Calu3 (cell line): ENCODE results near the gene GPRC5B. TPM values are rescaled to one million over a fixed set of nuclear protein-coding genes. Genes with fewer than 3 reads are reported as not detected.

Experiments used
- BruUV-seq: library from RNA; stranded (reverse); fragments of 400-500 nt; replicated peaks from 2 replicates; lab custom pipeline; 2021; lab: Mats Ljungman, UMichigan
- CTCF ChIA-PET: fragments of 300-600 bp; sonication (Branson Sonifier 250); formaldehyde crosslinking; loops from one replicate; lab custom pipeline; 2022; ENCODE audit warnings: antibody characterized with exemption; lab: Charles Lee
- DNase-seq: peaks from one replicate; pipeline ENCODE4 v3.0.0; 2022
- H3K27ac Mint-ChIP-seq: one replicate; pipeline ENCODE4 v1.8.0; 2022; ENCODE audit warnings: mixed read lengths; ENCODE audit not compliant: unreplicated experiment
- H3K27me3 Mint-ChIP-seq: one replicate; pipeline ENCODE4 v1.8.0; 2022; ENCODE audit warnings: mixed read lengths; ENCODE audit not compliant: unreplicated experiment
- H3K36me3 Mint-ChIP-seq: one replicate; pipeline ENCODE4 v1.8.0; 2022; ENCODE audit warnings: mild to moderate bottlenecking, moderate library complexity, mixed read lengths; ENCODE audit not compliant: insufficient read depth, unreplicated experiment
- H3K4me1 Mint-ChIP-seq: one replicate; pipeline ENCODE4 v1.8.0; 2022; ENCODE audit warnings: mild to moderate bottlenecking, low read depth, mixed read lengths; ENCODE audit not compliant: unreplicated experiment
- H3K4me3 Mint-ChIP-seq: one replicate; pipeline ENCODE4 v1.8.0; 2022; ENCODE audit warnings: mild to moderate bottlenecking, low read depth, moderate library complexity, mixed read lengths; ENCODE audit not compliant: unreplicated experiment
- H3K9me3 Mint-ChIP-seq: one replicate; pipeline ENCODE4 v1.8.0; 2022; ENCODE audit warnings: low read depth, mixed read lengths; ENCODE audit not compliant: unreplicated experiment
- intact Hi-C: fragments of 100-400 bp; cut with micrococcal nuclease; formaldehyde crosslinking; loops from one replicate; pipeline ENCODE4 v1.10.0; 2022; ENCODE audit not compliant: unreplicated experiment
- total RNA-seq: library from RNA; stranded (reverse); gene quantifications from 2 replicates; pipeline ENCODE4 v1.2.3, GENCODE V29; 2022
- TF ChIP-seq, protein P1 (sequence below): fragments of 200-600 bp; IDR thresholded peaks from one replicate; pipeline ENCODE4 v1.8.0; 2022; ENCODE audit warnings: antibody characterized with exemption; ENCODE audit not compliant: unreplicated experiment

GPRC5B gene
- total RNA-seq, 1 experiment from 2014 or later, result 294 TPM

- Mint-ChIP-seq H3K27me3 (no peaks in the 10 kb centered on the region), H3K27ac (no peak overlapping the region), H3K9me3 (no peaks in the 10 kb centered on the region), H3K4me3 (no peak overlapping the region), H3K4me1 (no peaks in the 10 kb centered on the region), H3K36me3 (no peaks in the 10 kb centered on the region)
- BruUV-seq, result no TSS peak
- intact Hi-C loops, result no loop called here
- no peak for DNase-seq
- CTCF ChIA-PET, result interaction anchor here (0.7 kb wide), 1 partner anchor 150 kb away, joined by 3 read pairs; no protein-coding TSS in a partner anchor
- TF ChIP-seq, protein P1, sequence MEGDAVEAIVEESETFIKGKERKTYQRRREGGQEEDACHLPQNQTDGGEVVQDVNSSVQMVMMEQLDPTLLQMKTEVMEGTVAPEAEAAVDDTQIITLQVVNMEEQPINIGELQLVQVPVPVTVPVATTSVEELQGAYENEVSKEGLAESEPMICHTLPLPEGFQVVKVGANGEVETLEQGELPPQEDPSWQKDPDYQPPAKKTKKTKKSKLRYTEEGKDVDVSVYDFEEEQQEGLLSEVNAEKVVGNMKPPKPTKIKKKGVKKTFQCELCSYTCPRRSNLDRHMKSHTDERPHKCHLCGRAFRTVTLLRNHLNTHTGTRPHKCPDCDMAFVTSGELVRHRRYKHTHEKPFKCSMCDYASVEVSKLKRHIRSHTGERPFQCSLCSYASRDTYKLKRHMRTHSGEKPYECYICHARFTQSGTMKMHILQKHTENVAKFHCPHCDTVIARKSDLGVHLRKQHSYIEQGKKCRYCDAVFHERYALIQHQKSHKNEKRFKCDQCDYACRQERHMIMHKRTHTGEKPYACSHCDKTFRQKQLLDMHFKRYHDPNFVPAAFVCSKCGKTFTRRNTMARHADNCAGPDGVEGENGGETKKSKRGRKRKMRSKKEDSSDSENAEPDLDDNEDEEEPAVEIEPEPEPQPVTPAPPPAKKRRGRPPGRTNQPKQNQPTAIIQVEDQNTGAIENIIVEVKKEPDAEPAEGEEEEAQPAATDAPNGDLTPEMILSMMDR, result no peak
These were observed 44.0 kb downstream of the GPRC5B start for GRCh38 chr16:19840524-19841110.

DNA sequence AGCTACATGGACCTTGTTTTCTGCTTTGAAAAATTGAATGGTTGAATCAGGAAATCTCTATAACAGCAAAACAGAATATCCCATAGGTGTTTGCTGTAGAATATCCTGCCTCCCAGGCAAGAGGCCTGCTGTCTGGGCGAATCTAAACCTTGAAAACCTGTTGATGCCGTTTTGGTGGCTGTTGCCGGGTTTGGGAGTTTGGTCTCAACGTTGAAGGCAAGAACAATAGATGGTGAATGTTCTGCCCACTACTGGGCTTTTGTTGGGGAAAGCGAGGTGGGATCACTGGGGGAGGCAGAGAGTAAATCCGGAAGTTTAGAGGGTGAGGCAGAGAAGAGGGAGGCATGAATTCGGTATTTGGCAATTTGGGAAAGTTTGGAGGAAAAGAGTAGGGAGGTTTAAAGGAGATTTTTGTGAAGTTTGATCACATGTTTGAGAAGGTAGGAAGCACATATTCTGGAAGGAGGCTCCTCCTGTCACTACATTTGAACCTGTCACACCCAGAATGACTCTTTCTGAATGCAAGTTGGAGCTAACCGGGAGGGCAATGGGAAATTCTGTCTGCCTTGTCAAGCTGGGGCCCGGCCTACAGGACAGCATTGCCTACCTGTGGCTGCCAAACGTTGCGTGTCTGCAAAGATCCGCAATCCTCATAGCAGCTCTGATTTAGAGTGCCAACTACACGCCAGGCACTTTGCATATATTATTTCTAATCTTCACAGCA is 46.5 kb downstream of the GPRC5B start:
- no peaks in the 10 kb centered on the region for H3K36me3 Mint-ChIP-seq
- intact Hi-C loops, result no loop called here
- CTCF ChIA-PET, result no interaction called here

DNA sequence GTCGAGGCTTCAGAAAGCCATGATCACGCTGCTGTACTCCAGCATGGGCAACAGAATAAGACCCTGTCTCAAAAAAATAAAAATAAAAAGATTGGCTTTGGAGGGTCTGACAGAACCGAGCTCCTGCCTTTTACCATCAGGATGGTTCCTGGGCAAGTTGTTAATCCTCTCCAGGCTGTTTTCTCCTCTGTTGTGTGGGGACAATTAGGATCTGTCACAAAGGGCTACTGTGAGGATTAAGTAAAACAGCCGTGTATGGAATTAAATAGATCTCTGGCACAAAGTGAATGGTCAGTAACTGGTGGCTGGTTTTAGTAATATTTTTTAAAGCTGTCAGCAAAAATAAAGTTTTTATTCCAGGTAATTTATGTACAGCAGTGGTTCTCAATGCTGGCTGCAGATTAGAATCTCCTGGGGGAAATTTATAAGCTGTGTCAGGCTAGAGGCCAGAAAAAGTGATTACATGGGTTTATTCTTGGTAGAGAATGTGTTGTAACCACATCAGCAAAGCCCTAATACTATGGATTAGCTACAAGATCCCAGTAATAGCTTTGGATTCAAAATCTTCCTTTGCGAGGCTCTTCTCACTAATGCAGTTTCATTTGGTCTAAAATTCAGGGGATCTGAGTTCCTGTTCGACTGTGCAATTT is 47.2 kb downstream of the GPRC5B start:
- no peak for DNase-seq
- no peaks in the 10 kb centered on the region for H3K27me3 Mint-ChIP-seq
- H3K4me1 Mint-ChIP-seq, result peaks cover 14% of the 10 kb centered on the region
- no peak overlapping the region for H3K27ac Mint-ChIP-seq
- BruUV-seq, result no TSS peak
- H3K36me3 Mint-ChIP-seq, result no peaks in the 10 kb centered on the region
- H3K9me3 Mint-ChIP-seq, result no peaks in the 10 kb centered on the region
- CTCF ChIA-PET, result no interaction called here
- TF ChIP-seq, protein P1, result no peak
- H3K4me3 Mint-ChIP-seq, result no peak overlapping the region
- intact Hi-C loops, result no loop called here

More for the DNA sequence above, 46.5 kb downstream of the GPRC5B start:
- H3K9me3 Mint-ChIP-seq, result no peaks in the 10 kb centered on the region
- BruUV-seq, result no TSS peak
- peaks cover 7% of the 10 kb centered on the region for H3K4me1 Mint-ChIP-seq
- DNase-seq, result no peak
- TF ChIP-seq, protein P1, result no peak
- H3K4me3 Mint-ChIP-seq, result no peak overlapping the region
- H3K27ac Mint-ChIP-seq, result no peak overlapping the region
- H3K27me3 Mint-ChIP-seq, result no peaks in the 10 kb centered on the region

- intact Hi-C loops, result no loop called here
- H3K36me3 Mint-ChIP-seq, result no peaks in the 10 kb centered on the region
- H3K27me3 Mint-ChIP-seq, result no peaks in the 10 kb centered on the region
- no peak for DNase-seq
- H3K27ac Mint-ChIP-seq, result no peak overlapping the region
- CTCF ChIA-PET, result no interaction called here
- H3K9me3 Mint-ChIP-seq, result no peaks in the 10 kb centered on the region
- H3K4me3 Mint-ChIP-seq, result no peak overlapping the region
- no TSS peak for BruUV-seq
- peaks cover 27% of the 10 kb centered on the region for H3K4me1 Mint-ChIP-seq
- TF ChIP-seq, protein P1, result no peak
These were observed 48.7 kb downstream of the GPRC5B start for GRCh38 chr16:19835968-19836421.
